ENCODE data around the gene HK3.
"Not testable (repeated sequence)": the region's sequence is repeated elsewhere in the genome, so short reads cannot be mapped to it uniquely, and the experiment has no call there.

The HK3 gene

GRCh38 chr5:176883700-176884570 lies 15.2 kb downstream of the HK3 start:
- DNase-seq (ENCODE audit: low read depth in 3 of 3, low spot score in 1 of 3), result no peak

GRCh38 chr5:176882567-176882903 lies 16.6 kb downstream of the HK3 start:
- no peak for DNase-seq (ENCODE audit: low read depth in 3 of 3, low spot score in 1 of 3)

- DNase-seq (ENCODE audit: low read depth in 3 of 3, low spot score in 1 of 3), result no peak
Measured at GRCh38 chr5:176881816-176882566, 17.2 kb downstream of the HK3 start.

GRCh38 chr5:176881021-176881749 lies 18.0 kb downstream of the HK3 start:
- no peak for DNase-seq (ENCODE audit: low read depth in 3 of 3, low spot score in 1 of 3)

GRCh38 chr5:176880366-176881020 lies 18.7 kb downstream of the HK3 start:
- DNase-seq (ENCODE audit: low read depth in 3 of 3, low spot score in 1 of 3), result no peak

GRCh38 chr5:176879663-176880361 lies 19.3 kb downstream of the HK3 start:
- no peak for DNase-seq (ENCODE audit: low read depth in 3 of 3, low spot score in 1 of 3)

GRCh38 chr5:176878906-176879662 lies 20.1 kb downstream of the HK3 start:
- DNase-seq (ENCODE audit: low read depth in 3 of 3, low spot score in 1 of 3), result no peak

- DNase-seq (ENCODE audit: low read depth in 3 of 3, low spot score in 1 of 3), result no peak
Measured at GRCh38 chr5:176878463-176878862, 20.7 kb downstream of the HK3 start.

- no peak for DNase-seq (ENCODE audit: low read depth in 3 of 3, low spot score in 1 of 3)
Measured at GRCh38 chr5:176877793-176878331, 21.3 kb downstream of the HK3 start.

- DNase-seq (ENCODE audit: low read depth in 3 of 3, low spot score in 1 of 3), result no peak
Measured at GRCh38 chr5:176876506-176877431, 22.4 kb downstream of the HK3 start.

GRCh38 chr5:176875783-176876505 lies 23.2 kb downstream of the HK3 start:
- DNase-seq (ENCODE audit: low read depth in 3 of 3, low spot score in 1 of 3), result no peak

- no peak for DNase-seq (ENCODE audit: low read depth in 3 of 3, low spot score in 1 of 3)
Measured at GRCh38 chr5:176875014-176875550, 24.1 kb downstream of the HK3 start.

- no peak for DNase-seq (ENCODE audit: low read depth in 3 of 3, low spot score in 1 of 3)
Measured at GRCh38 chr5:176874198-176874780, 24.9 kb downstream of the HK3 start.

GRCh38 chr5:176873541-176874172 lies 25.5 kb downstream of the HK3 start:
- DNase-seq (ENCODE audit: low read depth in 3 of 3, low spot score in 1 of 3), result no peak

GRCh38 chr5:176873011-176873410 lies 26.1 kb downstream of the HK3 start:
- not testable (repeated sequence) for DNase-seq (ENCODE audit: low read depth in 3 of 3, low spot score in 1 of 3)

- DNase-seq (ENCODE audit: low read depth in 3 of 3, low spot score in 1 of 3), result not testable (repeated sequence)
Measured at GRCh38 chr5:176872586-176872985, 26.6 kb downstream of the HK3 start.

- not testable (repeated sequence) for DNase-seq (ENCODE audit: low read depth in 3 of 3, low spot score in 1 of 3)
Measured at GRCh38 chr5:176870644-176871043, 28.5 kb downstream of the HK3 start.

Data from stimulated activated CD4-positive, alpha-beta T cell treated with anti-CD3 and anti-CD28 coated beads, TNF-alpha, amount 100 ng/mL, for 1 hour (primary cell).